ENCODE data around the gene FBXL2. TPM values are rescaled to one million over a fixed set of nuclear protein-coding genes. Genes with fewer than 3 reads are reported as not detected.
A peak's percentile ranks its signal among the peaks of the same experiment; 100 is the strongest.

Gene FBXL2
- total RNA-seq, 6 experiments from 2014 or later = 8.1 to 12.2 (median 10.3) TPM

- no peaks in the 10 kb centered on the region for H3K9me3 Mint-ChIP-seq
- no peak overlapping the region for H3K4me3 Mint-ChIP-seq
- no peaks in the 10 kb centered on the region for H3K4me1 Mint-ChIP-seq (ENCODE audit: low read depth)
- H3K36me3 Mint-ChIP-seq (ENCODE audit: low read depth) = no peaks in the 10 kb centered on the region
- no peak for DNase-seq
- peaks cover 4% of the 10 kb centered on the region; the same call in 1 of the 2 replicates for H3K27me3 Mint-ChIP-seq (ENCODE audit: insufficient read depth)
- H3K27ac Mint-ChIP-seq = no peak overlapping the region
- no peak for TF ChIP-seq CTCF (IDR thresholded peaks at IDR 0.05)
These were observed 21.0 kb upstream of the FBXL2 start for GRCh38 chr3:33256249-33256648.

- no peak for TF ChIP-seq CTCF (IDR thresholded peaks at IDR 0.05)
- no peak for DNase-seq
- Mint-ChIP-seq H3K4me1 (ENCODE audit: low read depth) (no peaks in the 10 kb centered on the region), H3K27me3 (ENCODE audit: insufficient read depth) (peaks cover 9% of the 10 kb centered on the region), H3K36me3 (ENCODE audit: low read depth) (no peaks in the 10 kb centered on the region), H3K4me3 (no peak overlapping the region), H3K9me3 (no peaks in the 10 kb centered on the region), H3K27ac (no peak overlapping the region)
These were observed 17.1 kb upstream of the FBXL2 start for GRCh38 chr3:33260104-33260503.

- H3K27ac Mint-ChIP-seq = no peak overlapping the region
- 0 out of 2 replicates have a peak, but pooled peaks cover 11% of the 10 kb centered on the region for H3K36me3 Mint-ChIP-seq (ENCODE audit: low read depth)
- H3K27me3 Mint-ChIP-seq (ENCODE audit: insufficient read depth) = peaks cover 10% of the 10 kb centered on the region
- peaks cover 30% of the 10 kb centered on the region for H3K9me3 Mint-ChIP-seq
- H3K4me3 Mint-ChIP-seq = no peak overlapping the region
- DNase-seq = no peak
- TF ChIP-seq CTCF (IDR thresholded peaks at IDR 0.05) = no peak
- no peaks in the 10 kb centered on the region for H3K4me1 Mint-ChIP-seq (ENCODE audit: low read depth)
These were observed 7.9 kb upstream of the FBXL2 start for GRCh38 chr3:33269385-33269784.

- H3K4me1 Mint-ChIP-seq (ENCODE audit: low read depth) = no peaks in the 10 kb centered on the region
- peaks cover 10% of the 10 kb centered on the region for H3K27me3 Mint-ChIP-seq (ENCODE audit: insufficient read depth)
- no peak overlapping the region for H3K27ac Mint-ChIP-seq
- peaks cover 21% of the 10 kb centered on the region for H3K9me3 Mint-ChIP-seq
- no peak for DNase-seq
- H3K4me3 Mint-ChIP-seq = no peak overlapping the region
- no peak for TF ChIP-seq CTCF (IDR thresholded peaks at IDR 0.05)
- 0 out of 2 replicates have a peak, but pooled peaks cover 11% of the 10 kb centered on the region for H3K36me3 Mint-ChIP-seq (ENCODE audit: low read depth)
These were observed 5.9 kb upstream of the FBXL2 start for GRCh38 chr3:33271324-33271723.

- Mint-ChIP-seq H3K36me3 (ENCODE audit: low read depth) (peaks cover 11% of the 10 kb centered on the region; the same call in 1 of the 2 replicates), H3K27me3 (ENCODE audit: insufficient read depth) (peaks cover 8% of the 10 kb centered on the region), H3K27ac (no peak overlapping the region), H3K9me3 (peaks cover 15% of the 10 kb centered on the region), H3K4me1 (ENCODE audit: low read depth) (peaks cover 12% of the 10 kb centered on the region), H3K4me3 (no peak overlapping the region)
- DNase-seq = no peak
- TF ChIP-seq CTCF (IDR thresholded peaks at IDR 0.05) = no peak
These were observed 3.6 kb upstream of the FBXL2 start for GRCh38 chr3:33273628-33274027.

- Mint-ChIP-seq H3K4me3 (peak overlapping the region; percentile 88), H3K27ac (peak overlapping the region; percentile 51)
- DNase-seq = peak; percentile 6
These were observed 921 bp downstream of the FBXL2 start for GRCh38 chr3:33278163-33278562.

More at GRCh38 chr3:33278163-33278562, 921 bp downstream of the FBXL2 start:
- Mint-ChIP-seq H3K9me3 (0 out of 2 replicates have a peak, but pooled peaks cover 7% of the 10 kb centered on the region), H3K27me3 (ENCODE audit: insufficient read depth) (peaks cover 2% of the 10 kb centered on the region; the same call in 1 of the 2 replicates), H3K36me3 (ENCODE audit: low read depth) (peaks cover 8% of the 10 kb centered on the region; the same call in 1 of the 2 replicates), H3K4me1 (ENCODE audit: low read depth) (peaks cover 28% of the 10 kb centered on the region)
- TF ChIP-seq CTCF (IDR thresholded peaks at IDR 0.05) = no peak

Data from HFFc6 (cell line).